Measurements from ENCODE around the gene SDF2. TPM values are rescaled to one million over a fixed set of nuclear protein-coding genes. Genes with fewer than 3 reads are reported as not detected.

The SDF2 gene
- total RNA-seq, 1 donor from 2014 or later: 39.5 TPM

DNA sequence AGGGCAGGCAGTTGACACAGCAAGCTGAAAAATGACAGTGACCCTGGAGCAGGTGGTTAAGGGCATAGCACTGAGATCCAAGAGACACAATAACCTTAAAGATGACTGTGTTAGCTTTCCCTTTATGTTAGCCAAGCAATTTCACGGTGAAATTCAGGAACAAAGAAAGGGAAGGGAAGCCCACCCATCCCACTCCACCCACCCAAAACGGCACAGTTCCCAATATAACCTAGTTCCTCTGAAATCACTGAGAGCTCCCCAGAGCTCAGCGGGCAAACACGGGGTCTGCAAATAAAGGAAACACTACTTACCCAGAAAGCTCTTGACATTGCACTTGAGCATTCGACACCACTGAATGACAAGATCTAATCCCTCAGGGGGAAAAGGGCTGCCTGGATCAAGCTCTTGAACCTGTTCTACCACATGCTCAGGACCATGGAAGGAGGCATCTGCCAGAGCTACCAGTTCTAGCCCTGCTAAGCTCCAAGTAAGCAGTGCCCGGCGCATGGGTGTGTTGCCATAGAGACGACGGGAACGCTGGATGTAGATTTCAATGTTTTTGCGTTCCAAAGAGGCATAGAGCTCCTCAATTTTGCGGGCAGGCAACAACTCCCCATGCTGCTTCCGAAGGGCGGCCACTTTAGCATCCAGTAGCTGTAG lies 27.4 kb downstream of the SDF2 start:
- H3K4me3 ChIP-seq (ENCODE audit: low read depth, low read length): no peak overlapping the region
- no peak for DNase-seq (ENCODE audit: low read depth)
- TF ChIP-seq, protein P1, sequence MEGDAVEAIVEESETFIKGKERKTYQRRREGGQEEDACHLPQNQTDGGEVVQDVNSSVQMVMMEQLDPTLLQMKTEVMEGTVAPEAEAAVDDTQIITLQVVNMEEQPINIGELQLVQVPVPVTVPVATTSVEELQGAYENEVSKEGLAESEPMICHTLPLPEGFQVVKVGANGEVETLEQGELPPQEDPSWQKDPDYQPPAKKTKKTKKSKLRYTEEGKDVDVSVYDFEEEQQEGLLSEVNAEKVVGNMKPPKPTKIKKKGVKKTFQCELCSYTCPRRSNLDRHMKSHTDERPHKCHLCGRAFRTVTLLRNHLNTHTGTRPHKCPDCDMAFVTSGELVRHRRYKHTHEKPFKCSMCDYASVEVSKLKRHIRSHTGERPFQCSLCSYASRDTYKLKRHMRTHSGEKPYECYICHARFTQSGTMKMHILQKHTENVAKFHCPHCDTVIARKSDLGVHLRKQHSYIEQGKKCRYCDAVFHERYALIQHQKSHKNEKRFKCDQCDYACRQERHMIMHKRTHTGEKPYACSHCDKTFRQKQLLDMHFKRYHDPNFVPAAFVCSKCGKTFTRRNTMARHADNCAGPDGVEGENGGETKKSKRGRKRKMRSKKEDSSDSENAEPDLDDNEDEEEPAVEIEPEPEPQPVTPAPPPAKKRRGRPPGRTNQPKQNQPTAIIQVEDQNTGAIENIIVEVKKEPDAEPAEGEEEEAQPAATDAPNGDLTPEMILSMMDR (conservative IDR thresholded peaks at IDR 0.05; ENCODE audit: low read depth, low read length): no peak

DNA sequence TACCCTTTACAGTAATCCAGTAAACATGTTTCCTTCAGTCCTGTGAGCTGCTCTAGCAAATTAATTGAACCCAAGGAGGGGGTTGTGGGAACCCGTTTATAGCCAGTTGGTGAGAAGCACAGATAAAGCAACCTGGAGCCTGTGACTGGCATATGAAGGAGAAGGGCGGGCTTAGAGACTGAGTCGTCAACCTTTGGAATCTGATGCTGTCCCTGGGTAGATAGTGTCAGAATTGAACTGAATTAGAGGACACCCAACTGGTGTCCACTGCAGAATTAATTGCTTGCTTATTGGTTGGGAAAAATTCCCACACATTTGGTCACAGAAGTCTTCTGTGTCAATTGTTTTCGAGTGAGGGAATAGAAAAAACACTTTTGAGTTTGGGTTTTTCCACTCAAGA lies 34.9 kb downstream of the SDF2 start:
- H3K4me3 ChIP-seq (ENCODE audit: low read depth, low read length): no peak overlapping the region
- DNase-seq (ENCODE audit: low read depth): no peak
- TF ChIP-seq, protein P1 (conservative IDR thresholded peaks at IDR 0.05; ENCODE audit: low read depth, low read length): no peak

DNA sequence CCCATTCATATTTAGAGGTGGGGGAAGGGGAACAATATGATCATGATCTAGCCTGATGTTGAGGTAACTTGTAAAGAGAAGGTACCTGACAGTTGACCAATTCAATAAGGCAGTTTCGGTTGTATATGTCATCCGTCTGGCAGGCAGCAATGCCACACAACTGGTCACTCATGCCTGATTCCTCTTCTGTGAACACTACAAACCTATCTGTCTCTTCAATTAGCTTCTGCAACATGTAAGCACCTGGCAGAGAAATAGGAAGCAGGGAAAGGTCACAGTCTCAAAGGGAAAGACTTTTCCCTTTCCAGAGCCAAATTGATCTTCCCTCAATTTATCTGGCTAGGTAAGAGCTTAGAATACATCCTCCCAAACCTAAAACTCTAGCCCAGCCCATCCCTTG lies 37.6 kb downstream of the SDF2 start:
- TF ChIP-seq, protein P1 (conservative IDR thresholded peaks at IDR 0.05; ENCODE audit: low read depth, low read length): no peak
- no peak overlapping the region for H3K4me3 ChIP-seq (ENCODE audit: low read depth, low read length)
- no peak for DNase-seq (ENCODE audit: low read depth)

DNA sequence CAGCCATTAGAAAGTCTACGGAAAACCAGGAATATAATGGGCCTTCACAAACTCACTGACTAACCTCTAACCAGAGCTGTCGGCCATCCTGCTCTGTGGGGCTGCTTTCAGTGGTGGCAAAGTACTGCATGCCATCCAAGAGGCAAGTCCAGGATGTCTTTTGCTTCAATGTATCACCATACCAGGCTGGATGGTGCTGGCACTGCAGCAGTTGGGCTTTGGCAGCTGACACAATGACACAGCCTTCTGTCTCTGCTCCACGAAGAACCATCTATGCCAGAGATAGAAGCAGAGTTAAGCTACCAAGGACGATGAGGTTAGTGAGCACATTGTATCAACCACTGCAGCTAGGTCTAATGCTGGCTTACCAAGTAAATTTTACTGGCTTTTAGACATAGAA lies 38.0 kb downstream of the SDF2 start:
- TF ChIP-seq, protein P1 (conservative IDR thresholded peaks at IDR 0.05; ENCODE audit: low read depth, low read length): no peak
- no peak for DNase-seq (ENCODE audit: low read depth)
- H3K4me3 ChIP-seq (ENCODE audit: low read depth, low read length): no peak overlapping the region

DNA sequence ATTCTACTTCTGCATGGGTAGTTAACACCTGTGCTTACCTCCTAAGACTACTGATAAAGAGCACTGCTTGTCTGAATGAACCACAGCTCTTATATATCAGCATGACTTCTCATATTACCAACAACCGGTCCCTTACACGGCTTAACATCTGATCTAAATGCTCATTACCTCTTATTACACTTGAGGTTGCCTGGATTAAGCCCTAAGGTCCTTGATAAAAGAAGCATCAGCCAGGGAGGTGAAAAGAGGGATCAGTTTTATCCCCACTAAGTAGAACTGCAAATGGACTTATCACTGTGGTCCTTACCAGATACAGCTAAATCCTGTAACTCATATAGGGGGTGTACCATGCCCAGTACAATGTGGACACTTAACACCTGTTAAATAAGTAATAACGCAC lies 39.5 kb downstream of the SDF2 start:
- H3K4me3 ChIP-seq (ENCODE audit: low read depth, low read length): no peak overlapping the region
- no peak for DNase-seq (ENCODE audit: low read depth)
- TF ChIP-seq, protein P1 (conservative IDR thresholded peaks at IDR 0.05; ENCODE audit: low read depth, low read length): no peak

DNA sequence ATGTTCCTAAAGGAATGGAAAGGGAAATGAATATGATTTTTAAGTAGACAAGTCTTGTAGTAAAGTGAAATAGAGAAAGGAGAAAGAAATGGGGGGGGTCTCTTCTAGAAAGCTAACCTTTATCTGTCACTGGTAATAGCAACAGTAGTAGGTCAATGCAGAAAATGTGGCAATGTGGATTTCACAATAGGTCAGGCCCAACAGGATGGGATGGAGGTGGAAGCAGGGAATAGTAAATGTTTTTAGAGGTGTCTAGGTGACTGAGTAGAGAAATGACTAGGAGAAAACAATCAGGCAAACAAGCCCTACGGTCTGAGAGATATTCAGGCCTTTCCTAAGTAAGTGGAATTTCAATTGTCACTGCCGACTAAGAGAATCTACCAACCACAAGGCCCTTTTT lies 41.7 kb downstream of the SDF2 start:
- DNase-seq (ENCODE audit: low read depth): no peak
- TF ChIP-seq, protein P1 (conservative IDR thresholded peaks at IDR 0.05; ENCODE audit: low read depth, low read length): no peak
- H3K4me3 ChIP-seq (ENCODE audit: low read depth, low read length): no peak overlapping the region

DNA sequence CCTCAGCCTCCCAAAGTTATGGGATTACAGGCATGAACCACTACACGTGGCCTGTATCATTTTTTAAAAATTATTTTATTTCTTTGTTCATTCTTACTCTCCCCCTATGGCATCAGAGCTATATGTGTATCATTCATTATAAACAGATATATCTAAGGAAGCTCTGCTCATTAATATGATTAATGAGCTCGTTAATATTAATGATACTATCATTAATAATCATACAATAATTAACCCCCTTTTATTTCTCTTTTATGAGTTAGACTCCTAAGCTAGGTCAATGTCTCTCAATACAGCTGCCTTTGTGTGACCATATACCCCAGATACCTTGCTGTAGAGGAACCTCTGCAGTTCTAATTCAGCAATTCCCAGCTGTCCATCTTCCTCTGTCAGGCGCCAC lies 43.2 kb downstream of the SDF2 start:
- TF ChIP-seq, protein P1 (conservative IDR thresholded peaks at IDR 0.05; ENCODE audit: low read depth, low read length): no peak
- no peak for DNase-seq (ENCODE audit: low read depth)
- H3K4me3 ChIP-seq (ENCODE audit: low read depth, low read length): no peak overlapping the region

Measured in epithelial cell of proximal tubule (primary cell).